HG02938 (cell line): ENCODE measurements around the gene L1CAM.
"Not testable (repeated sequence)": the region's sequence is repeated elsewhere in the genome, so short reads cannot be mapped to it uniquely, and the experiment has no call there.

Source experiments
- ATAC-seq: cut with Tn5 transposase; IDR thresholded peaks from one replicate; pipeline ENCODE4 v1.9.1; 2021; ENCODE audit warnings: mild to moderate bottlenecking, moderate library complexity; ENCODE audit not compliant: unreplicated experiment

Gene L1CAM

DNA sequence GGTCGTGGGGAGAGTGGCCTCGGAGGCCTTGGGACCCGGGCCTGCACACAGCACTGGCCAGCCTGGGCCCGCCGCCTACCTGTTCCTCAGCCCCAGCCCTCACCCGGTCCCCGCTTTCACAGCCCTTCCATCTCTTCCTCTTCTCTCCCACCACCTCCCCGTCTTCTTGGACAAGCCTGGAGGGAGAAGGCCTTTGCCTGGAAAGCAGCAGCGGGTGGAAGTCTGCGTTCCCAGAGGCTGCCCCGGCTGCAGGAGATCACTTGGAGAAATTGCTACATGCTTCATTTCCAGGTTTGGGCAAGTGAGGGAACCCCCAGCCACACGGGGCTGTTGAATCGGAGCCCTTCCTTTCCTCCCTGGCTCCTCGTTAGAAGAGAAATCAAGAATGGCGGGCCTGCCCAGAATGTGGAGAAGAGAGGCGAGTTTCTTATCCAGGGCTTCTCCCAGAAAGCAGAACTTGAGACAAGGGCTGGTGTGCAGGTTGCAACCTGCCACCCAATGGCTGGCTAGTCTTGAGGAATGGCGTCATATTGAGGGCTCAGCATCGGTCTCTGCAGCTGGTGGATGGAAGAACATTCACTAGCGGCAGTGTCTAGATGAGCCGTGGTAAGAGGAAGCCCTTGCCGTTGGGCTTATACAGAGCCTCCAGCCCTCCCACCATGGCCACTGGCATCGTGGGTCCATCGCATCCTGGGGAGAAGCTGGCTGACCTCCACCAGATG is 54.4 kb downstream of the L1CAM start:
- ATAC-seq, result no peak

GRCh38 chrX:153830640-153831428 is 55.1 kb downstream of the L1CAM start:
- no peak for ATAC-seq

- ATAC-seq, result no peak
Observed at GRCh38 chrX:153829799-153830639, 56.0 kb downstream of the L1CAM start, which contains the start of gene PDZD4. PDZD4 (minus strand) TSS chrX:153830544; CDS start chrX:153830298, 246 bp downstream.

- no peak for ATAC-seq
Observed at GRCh38 chrX:153829549-153829798, 56.5 kb downstream of the L1CAM start.

DNA sequence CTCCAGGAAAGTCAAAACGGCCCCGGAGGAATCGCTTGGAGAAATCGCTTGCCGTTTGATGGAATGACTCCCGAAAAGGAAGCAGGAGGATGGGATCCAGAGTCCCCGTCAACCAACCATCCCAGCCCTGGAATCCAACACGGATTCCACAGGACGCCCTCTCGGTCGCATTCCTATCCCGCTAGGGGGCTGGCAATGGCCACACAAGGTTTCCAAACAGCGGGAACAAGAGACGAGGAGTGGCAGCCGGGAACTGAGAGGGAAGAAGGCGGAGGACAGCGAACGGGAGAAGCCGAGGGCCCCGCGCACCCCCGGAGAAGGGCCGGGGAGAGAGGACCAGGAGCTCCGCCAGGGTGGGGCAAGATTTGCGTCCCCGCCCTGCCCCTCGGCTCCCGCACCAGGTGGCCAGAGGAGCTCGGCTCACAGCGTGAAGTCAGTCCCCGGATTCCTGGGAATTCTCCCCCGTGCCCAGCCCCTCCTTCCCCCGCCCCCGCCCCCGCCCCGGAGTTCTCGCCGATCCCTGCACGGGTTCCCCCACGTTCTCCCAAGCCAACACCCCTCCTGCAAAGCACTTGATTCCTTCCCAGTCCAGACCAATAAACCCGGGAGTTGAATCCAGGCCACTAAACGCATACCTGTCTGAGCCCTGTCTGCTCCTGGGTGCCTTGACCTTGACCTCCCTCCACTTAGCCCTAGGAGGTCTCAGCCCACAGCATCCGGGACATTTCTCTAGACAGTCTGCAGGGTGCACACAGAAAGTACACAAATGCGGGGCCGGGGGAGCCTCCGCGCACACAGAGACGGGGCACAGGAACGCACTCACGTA is 57.0 kb downstream of the L1CAM start:
- no peak for ATAC-seq

GRCh38 chrX:153828308-153828707 is 57.7 kb downstream of the L1CAM start:
- ATAC-seq, result no peak

DNA sequence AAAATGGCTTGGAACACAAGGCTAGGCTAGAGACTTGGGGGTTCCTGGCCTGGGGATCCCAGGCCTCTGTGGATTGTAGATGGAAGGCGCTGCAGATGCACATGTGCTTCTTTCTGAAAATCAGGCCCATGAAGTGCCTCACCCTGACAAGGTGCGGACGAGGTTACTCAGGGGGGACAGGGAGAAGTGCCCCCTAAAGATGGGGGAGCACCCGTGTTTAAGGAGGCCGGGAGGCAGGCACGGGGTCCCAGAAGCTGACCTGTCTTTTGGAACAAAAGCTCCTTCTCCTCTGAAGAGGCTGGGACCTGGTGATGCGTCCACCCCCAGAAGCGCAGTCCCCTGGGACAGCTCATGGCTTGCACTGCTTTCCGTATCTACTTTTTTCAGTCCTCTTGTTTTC is 58.1 kb downstream of the L1CAM start:
- ATAC-seq, result no peak

GRCh38 chrX:153827016-153827415 is 59.0 kb downstream of the L1CAM start:
- no peak for ATAC-seq

- ATAC-seq, result no peak
Observed at GRCh38 chrX:153825042-153825441, 60.9 kb downstream of the L1CAM start.

GRCh38 chrX:153824348-153824747 is 61.6 kb downstream of the L1CAM start:
- ATAC-seq, result no peak

GRCh38 chrX:153821066-153821465 is 64.9 kb downstream of the L1CAM start:
- no peak for ATAC-seq

- no peak for ATAC-seq
Observed at GRCh38 chrX:153820601-153821000, 65.4 kb downstream of the L1CAM start.

- no peak for ATAC-seq
Observed at GRCh38 chrX:153819384-153820040, 66.5 kb downstream of the L1CAM start.

GRCh38 chrX:153818571-153819383 is 67.2 kb downstream of the L1CAM start:
- ATAC-seq, result no peak

GRCh38 chrX:153818064-153818463 is 67.9 kb downstream of the L1CAM start:
- not testable (repeated sequence) for ATAC-seq

DNA sequence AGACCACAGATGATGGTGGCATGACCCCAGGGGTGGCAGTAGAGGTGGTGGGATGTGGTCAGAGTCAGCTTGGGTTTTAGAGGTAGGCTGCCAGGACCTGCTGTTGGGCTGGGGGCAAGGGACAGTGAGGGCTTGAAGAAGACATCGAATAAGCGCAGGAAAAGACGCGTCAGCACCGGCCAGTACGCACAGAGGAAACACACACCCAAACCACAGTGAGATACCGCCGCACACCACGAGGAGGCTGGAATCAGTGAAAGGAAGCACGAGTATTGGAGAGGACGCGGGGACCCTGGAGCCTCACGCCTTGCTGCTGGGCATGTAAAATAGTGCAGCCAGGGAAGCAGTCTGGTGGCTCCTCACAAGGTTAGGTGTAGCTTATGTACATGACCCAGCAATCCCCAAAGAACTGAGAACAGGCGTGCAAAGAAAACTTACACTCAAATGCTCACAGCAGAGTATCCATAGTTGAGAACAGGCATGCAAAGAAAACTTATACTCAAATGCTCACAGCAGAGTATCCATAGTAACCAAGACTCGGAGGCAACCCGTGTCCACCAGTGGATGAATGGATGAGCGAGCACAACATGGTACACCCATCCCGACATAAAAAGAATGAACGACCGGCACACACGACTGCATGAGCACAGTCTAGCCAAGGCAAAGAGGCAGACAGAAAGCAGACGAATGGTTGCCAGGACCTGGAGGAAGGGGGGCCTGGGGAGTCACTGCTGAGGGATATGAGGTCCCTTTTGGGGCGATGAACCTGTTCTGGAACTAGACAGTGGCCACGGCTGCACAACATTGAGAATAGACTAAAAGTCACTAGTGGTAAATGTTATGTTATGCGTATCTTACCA is 68.9 kb downstream of the L1CAM start:
- no peak for ATAC-seq

GRCh38 chrX:153814591-153815315 is 71.2 kb downstream of the L1CAM start:
- no peak for ATAC-seq

DNA sequence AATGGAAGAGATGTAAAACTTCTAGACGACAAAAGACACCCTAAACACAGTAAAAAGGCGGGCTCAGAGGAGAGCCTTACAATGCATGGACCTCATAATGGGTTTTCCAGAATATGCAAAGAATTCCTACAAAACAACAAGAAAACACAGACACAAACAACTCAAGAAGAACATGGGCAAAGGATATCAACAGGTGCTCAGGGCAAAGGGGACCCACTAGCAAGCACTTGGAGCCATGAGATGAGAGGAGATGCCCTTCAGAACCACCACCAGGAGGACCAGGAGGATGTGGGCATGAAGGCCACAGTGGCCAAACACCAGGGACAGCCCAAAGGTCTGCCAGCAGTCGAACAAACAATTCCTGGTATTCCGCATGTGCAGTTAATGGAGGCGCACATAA is 72.8 kb downstream of the L1CAM start:
- no peak for ATAC-seq
